Gastrocnemius medialis (tissue), 4 donors: ENCODE results near the gene CTBP2. TPM values are rescaled to one million over a fixed set of nuclear protein-coding genes. Genes with fewer than 3 reads are reported as not detected.

Experiments
- ATAC-seq, 2 donors: fragments of 150-250 bp; one replicate each; pipeline ENCODE4 v1.9.1; 2016
- DNase-seq, 2 donors: peaks; one replicate each; pipeline ENCODE4 v3.0.0-alpha.2; 2019
- H3K27ac ChIP-seq, 4 donors: fragments of 200-600 bp; sonication (generic); 1 replicate in 1 of 4; 2 replicates in 3 of 4; pipeline ENCODE4 v1.5.1; 2016 to 2018; ENCODE audit warnings: mild to moderate bottlenecking in 2 of 4, moderate library complexity in 1 of 4
- H3K27me3 ChIP-seq, 3 donors: fragments of 200-600 bp; sonication (generic) in 2 of 3; 1 replicate in 1 of 3; 2 replicates in 2 of 3; pipeline versions ENCODE4 v1.5.1 to v1.6.0; 2016 to 2019; ENCODE audit warnings: mild to moderate bottlenecking in 1 of 3, moderate library complexity in 1 of 3
- H3K36me3 ChIP-seq, 2 donors: fragments of 200-600 bp; sonication (generic) in 1 of 2; one replicate each; pipeline ENCODE4 v1.5.1; 2017 to 2018
- H3K4me1 ChIP-seq, 2 donors: fragments of 200-600 bp; sonication (generic) in 1 of 2; one replicate each; pipeline ENCODE4 v1.5.1; 2016 to 2017; ENCODE audit warnings: mild to moderate bottlenecking in 2 of 2
- H3K4me3 ChIP-seq, 4 donors: fragments of 200-600 bp; sonication (generic) in 3 of 4; 1 replicate in 1 of 4; 2 replicates in 3 of 4; pipeline ENCODE4 v1.5.1; 2016 to 2019; ENCODE audit warnings: mild to moderate bottlenecking in 2 of 4
- H3K9me3 ChIP-seq, 3 donors: fragments of 200-600 bp; sonication (generic) in 2 of 3; 1 replicate in 1 of 3; 2 replicates in 2 of 3; pipeline ENCODE4 v1.5.1; 2016 to 2019
- POLR2A ChIP-seq, 2 donors: fragments of 450-650 bp; IDR thresholded peaks; one replicate each; pipeline ENCODE4 v1.6.1; 2017; ENCODE audit warnings: antibody characterized with exemption in 2 of 2, mild to moderate bottlenecking in 2 of 2, moderate library complexity in 2 of 2
- in situ Hi-C, 4 donors: fragments of 200-750 bp; cut with MboI; loops; one replicate each; pipeline versions ENCODE4 v1.15.0 to v1.8.0; 2017; ENCODE audit warnings: low sequenced_read_pairs in 4 of 4
- intact Hi-C: fragments of 100-400 bp; cut with DNase I; formaldehyde crosslinking; loops from one replicate; pipeline ENCODE4 v1.15.1; 2023; ENCODE audit warnings: low total_unique reads
- total RNA-seq, 4 donors: library from RNA; depleted of rRNA; stranded (reverse); fragments of >200 nt; gene quantifications; one replicate each; pipeline versions ENCODE4 v1.1.0 to v1.2.3, GENCODE V29; 2016
- TF ChIP-seq, protein P1 (sequence below), 5 experiments: fragments of 450-650 bp in 3 of 5; fragments of 200-600 bp in 2 of 5; sonication (generic) in 2 of 5; IDR thresholded peaks in 4 of 5; conservative IDR thresholded peaks in 1 of 5; 1 replicate in 4 of 5; 2 replicates in 1 of 5; pipeline ENCODE4 v1.5.1; 2016 to 2019; ENCODE audit warnings: antibody characterized with exemption in 5 of 5, mild to moderate bottlenecking in 3 of 5, moderate library complexity in 3 of 5

CTBP2 gene
- total RNA-seq, 4 donors from 2014 or later: 13.9 to 36.7 (median 21.1) TPM

DNA sequence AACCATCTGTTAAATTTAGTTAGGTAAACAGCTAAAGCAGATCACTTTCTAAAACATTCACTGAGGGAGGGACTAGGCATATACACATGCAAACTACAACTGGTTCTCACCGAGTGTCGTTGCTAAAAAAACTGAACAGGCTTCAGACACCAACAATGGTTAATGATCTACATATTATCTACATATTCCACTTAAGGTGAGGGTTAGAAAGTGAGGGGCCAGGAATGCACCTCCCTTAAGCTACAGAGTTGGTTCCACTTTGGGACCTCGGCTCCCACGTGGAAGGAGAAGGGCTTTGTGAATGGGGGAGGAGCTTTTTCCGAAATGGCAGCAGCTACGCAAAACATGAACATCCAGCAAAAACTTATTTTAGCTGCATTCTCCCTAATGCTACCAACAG, 5.8 kb downstream of the CTBP2 start:
- Histone ChIP-seq H3K9me3 (no peaks in the 10 kb centered on the region), H3K27ac (peak overlapping the region; percentile 88 to 99 (median 97)), H3K36me3 (peaks cover 0 to 5% of the 10 kb centered on the region in 2 donors), H3K4me3 (peak overlapping the region in 3 of 4 donors; percentile 2 to 24 (median 21)), H3K4me1 (peaks cover 76 to 85% of the 10 kb centered on the region in 2 donors), H3K27me3 (no peaks in the 10 kb centered on the region)
- DNase-seq: no peak
- intact Hi-C loops (loop anchor here (5.0 to 10.0 kb wide), 3 partner anchors 212 to 630 kb away; partner anchors contain the start of gene ZRANB1), in situ Hi-C loops (loop anchor here in 3 of 4 donors (10.0 to 25.0 kb wide), 5 partner anchors 70 to 242 kb away; no protein-coding TSS in a partner anchor)
- no peak for ATAC-seq
- TF ChIP-seq, protein P1, sequence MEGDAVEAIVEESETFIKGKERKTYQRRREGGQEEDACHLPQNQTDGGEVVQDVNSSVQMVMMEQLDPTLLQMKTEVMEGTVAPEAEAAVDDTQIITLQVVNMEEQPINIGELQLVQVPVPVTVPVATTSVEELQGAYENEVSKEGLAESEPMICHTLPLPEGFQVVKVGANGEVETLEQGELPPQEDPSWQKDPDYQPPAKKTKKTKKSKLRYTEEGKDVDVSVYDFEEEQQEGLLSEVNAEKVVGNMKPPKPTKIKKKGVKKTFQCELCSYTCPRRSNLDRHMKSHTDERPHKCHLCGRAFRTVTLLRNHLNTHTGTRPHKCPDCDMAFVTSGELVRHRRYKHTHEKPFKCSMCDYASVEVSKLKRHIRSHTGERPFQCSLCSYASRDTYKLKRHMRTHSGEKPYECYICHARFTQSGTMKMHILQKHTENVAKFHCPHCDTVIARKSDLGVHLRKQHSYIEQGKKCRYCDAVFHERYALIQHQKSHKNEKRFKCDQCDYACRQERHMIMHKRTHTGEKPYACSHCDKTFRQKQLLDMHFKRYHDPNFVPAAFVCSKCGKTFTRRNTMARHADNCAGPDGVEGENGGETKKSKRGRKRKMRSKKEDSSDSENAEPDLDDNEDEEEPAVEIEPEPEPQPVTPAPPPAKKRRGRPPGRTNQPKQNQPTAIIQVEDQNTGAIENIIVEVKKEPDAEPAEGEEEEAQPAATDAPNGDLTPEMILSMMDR (IDR thresholded peaks at IDR 0.05 in 4 of 5, conservative IDR thresholded peaks at IDR 0.05 in 1 of 5): no peak
- no peak for TF ChIP-seq POLR2A (IDR thresholded peaks at IDR 0.05)

DNA sequence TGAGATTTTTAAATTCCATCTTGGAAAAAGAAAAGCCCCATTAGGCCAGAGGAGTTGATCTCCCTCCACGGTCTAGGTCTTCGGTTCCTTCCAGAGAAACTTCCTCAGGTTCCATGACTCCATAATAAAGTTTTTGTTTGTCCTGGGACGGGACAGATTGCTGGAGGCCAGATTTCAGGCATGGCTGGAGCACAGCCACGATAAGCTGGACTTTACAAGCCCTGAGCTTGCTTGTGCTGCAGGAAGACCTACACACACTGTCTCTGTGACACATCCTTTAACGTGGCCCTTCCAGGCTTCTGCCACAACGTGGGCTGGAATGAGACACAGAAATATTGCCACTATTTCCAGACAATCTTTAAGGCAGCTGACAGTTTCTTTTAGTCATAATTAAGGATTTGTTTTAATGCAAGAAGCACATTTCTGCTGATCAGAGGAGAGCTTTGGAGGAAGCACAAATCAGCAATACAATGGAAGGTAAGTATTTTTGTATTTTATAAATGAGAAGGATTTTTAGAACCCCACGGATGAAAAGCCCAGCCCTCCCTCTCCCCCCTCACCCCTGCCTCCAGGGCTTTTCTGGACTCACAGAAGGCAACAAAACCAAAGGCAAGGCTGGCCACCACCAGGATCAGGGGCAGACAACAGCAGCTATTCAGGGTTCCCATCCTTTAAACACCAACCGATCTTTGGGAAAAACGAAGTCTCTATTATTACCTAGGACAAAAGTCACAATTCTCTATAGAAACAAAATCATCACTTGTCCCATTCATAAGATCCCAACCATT, 6.5 kb downstream of the CTBP2 start:
- in situ Hi-C loops: loop anchor here in 3 of 4 donors (10.0 to 25.0 kb wide), 5 partner anchors 69 to 242 kb away; no protein-coding TSS in a partner anchor
- peak overlapping the region in 1 of 4 donors; percentile 26 for H3K4me3 ChIP-seq
- peaks cover 82 to 92% of the 10 kb centered on the region in 2 donors for H3K4me1 ChIP-seq

DNA sequence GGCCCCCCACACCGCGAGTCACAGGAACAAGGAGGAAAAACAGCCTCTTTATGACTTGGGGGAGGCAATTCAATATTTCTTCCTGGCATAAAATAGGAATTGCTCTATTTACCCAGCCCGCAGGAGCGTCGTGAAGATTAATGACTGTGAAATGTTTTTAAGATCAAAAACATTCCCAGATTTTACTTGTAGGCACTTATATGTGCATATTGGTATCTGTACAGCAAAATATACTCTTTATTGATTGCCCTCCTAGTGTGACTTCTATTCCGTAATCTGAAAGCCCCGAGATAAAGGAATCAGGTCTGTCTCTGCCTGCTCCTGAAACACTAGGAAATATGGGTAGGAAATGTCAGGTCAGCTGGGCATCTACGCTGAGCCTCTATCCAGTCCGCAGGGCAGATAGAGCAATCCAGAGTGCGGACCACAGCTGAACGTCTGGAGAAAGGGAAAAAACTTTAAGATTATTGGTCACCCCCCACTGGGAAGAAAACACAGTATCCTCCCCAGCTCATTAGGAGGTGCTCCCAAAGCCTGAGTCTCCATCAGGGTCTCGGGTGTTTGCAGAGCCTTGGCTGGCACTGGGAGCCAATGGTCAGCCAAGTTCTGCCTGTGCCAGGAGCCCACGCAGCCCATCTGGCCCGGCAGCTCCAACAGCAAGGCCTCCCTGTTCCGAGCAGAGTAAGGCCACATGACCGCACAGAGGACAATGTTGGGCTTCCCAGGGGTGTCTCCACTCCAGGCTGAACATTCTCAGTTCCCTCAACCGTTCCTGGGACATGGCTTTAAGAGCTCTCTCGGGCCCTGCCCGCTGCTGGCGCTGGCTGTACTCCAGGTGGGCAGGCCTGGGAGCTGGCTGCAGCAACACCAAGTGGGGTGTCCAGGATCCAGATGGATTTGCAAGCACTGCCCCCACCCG, 7.7 kb downstream of the CTBP2 start:
- Histone ChIP-seq H3K9me3 (no peaks in the 10 kb centered on the region), H3K4me1 (peaks cover 87 to 95% of the 10 kb centered on the region in 2 donors), H3K27me3 (no peaks in the 10 kb centered on the region), H3K36me3 (peaks cover 0 to 5% of the 10 kb centered on the region in 2 donors), H3K4me3 (no peak overlapping the region), H3K27ac (peak overlapping the region; percentile 88 to 99 (median 97))
- TF ChIP-seq POLR2A (IDR thresholded peaks at IDR 0.05): no peak
- TF ChIP-seq, protein P1 (IDR thresholded peaks at IDR 0.05 in 4 of 5, conservative IDR thresholded peaks at IDR 0.05 in 1 of 5): peak in 1 of 5 experiments; percentile 7
- DNase-seq (peak in 1 of 2 donors; percentile 78), ATAC-seq (peak in 1 of 2 donors; percentile 10)
- intact Hi-C loops (loop anchor here (2.0 to 10.0 kb wide), 4 partner anchors 90 to 628 kb away; partner anchors contain the start of gene ZRANB1), in situ Hi-C loops (loop anchor here in 3 of 4 donors (10.0 to 25.0 kb wide), 5 partner anchors 68 to 240 kb away; no protein-coding TSS in a partner anchor)

More for the DNA sequence above, 6.5 kb downstream of the CTBP2 start:
- Histone ChIP-seq H3K27ac (peak overlapping the region; percentile 88 to 99 (median 97)), H3K36me3 (peaks cover 0 to 5% of the 10 kb centered on the region in 2 donors), H3K9me3 (no peaks in the 10 kb centered on the region), H3K27me3 (no peaks in the 10 kb centered on the region)
- DNase-seq (no peak), ATAC-seq (no peak)
- TF ChIP-seq, protein P1 (IDR thresholded peaks at IDR 0.05 in 4 of 5, conservative IDR thresholded peaks at IDR 0.05 in 1 of 5): no peak
- TF ChIP-seq POLR2A (IDR thresholded peaks at IDR 0.05): no peak
- intact Hi-C loops: loop anchor here (2.0 to 10.0 kb wide), 4 partner anchors 91 to 629 kb away; partner anchors contain the start of gene ZRANB1
